ENCODE results near the gene DYNC2H1. TPM values are rescaled to one million over a fixed set of nuclear protein-coding genes. Genes with fewer than 3 reads are reported as not detected.
A peak's percentile ranks its signal among the peaks of the same experiment; 100 is the strongest.

The DYNC2H1 gene
- total RNA-seq, 2 experiments from 2014 or later = 1.4 to 1.9 TPM

GRCh38 chr11:103086461-103086860 is 22.8 kb upstream of the DYNC2H1 start:
- ChIA-PET CTCF (interaction anchor here (1.8 kb wide), 1 partner anchor 23 kb away, joined by 4 read pairs; the partner anchor contains the start of gene DYNC2H1), POLR2A (no interaction called here)
- intact Hi-C loops (cut with DNase I, micrococcal nuclease) = no loop called here
- H3K36me3 Mint-ChIP-seq (ENCODE audit: low read depth) = peaks cover 40% of the 10 kb centered on the region
- no peak for DNase-seq
- ATAC-seq = no peak
- H3K27ac Mint-ChIP-seq = no peak overlapping the region
- peaks cover 25% of the 10 kb centered on the region for H3K4me1 Mint-ChIP-seq
- H3K4me3 Mint-ChIP-seq = no peak overlapping the region
- no peaks in the 10 kb centered on the region for H3K27me3 Mint-ChIP-seq
- no peaks in the 10 kb centered on the region for H3K9me3 Mint-ChIP-seq (ENCODE audit: low read depth)

GRCh38 chr11:103091064-103091800 is 18.0 kb upstream of the DYNC2H1 start:
- H3K27ac Mint-ChIP-seq = peak overlapping the region; percentile 86
- peaks cover 6% of the 10 kb centered on the region for H3K27me3 Mint-ChIP-seq
- peak; percentile 55 for ATAC-seq
- ChIA-PET POLR2A (interaction anchor here (1.5 kb wide), 1 partner anchor 18 kb away, joined by 14 read pairs; the partner anchor contains the start of gene DYNC2H1), CTCF (interaction anchor here (0.5 to 3.4 kb wide), 3 partner anchors 17 to 1171 kb away, joined by 3 to 40 read pairs (median 5); partner anchors contain the start of gene DYNC2H1)
- no peaks in the 10 kb centered on the region for H3K9me3 Mint-ChIP-seq (ENCODE audit: low read depth)
- intact Hi-C loops (cut with DNase I, micrococcal nuclease) = loop anchor here in 1 of 2 experiments (5.0 kb wide), 1 partner anchor 54 kb away; no protein-coding TSS in a partner anchor
- peaks cover 23% of the 10 kb centered on the region for H3K36me3 Mint-ChIP-seq (ENCODE audit: low read depth)
- peaks cover 28% of the 10 kb centered on the region for H3K4me1 Mint-ChIP-seq
- H3K4me3 Mint-ChIP-seq = peak overlapping the region; percentile 86
- DNase-seq = peak; percentile 74

GRCh38 chr11:103091801-103092524 is 17.3 kb upstream of the DYNC2H1 start, which contains the start of gene DCUN1D5:
DCUN1D5 (minus strand) TSS chr11:103092160; CDS start chr11:103091872, 288 bp downstream.
- DNase-seq = peak; percentile 97
- ATAC-seq = peak; percentile 94
- Mint-ChIP-seq H3K36me3 (ENCODE audit: low read depth) (peaks cover 20% of the 10 kb centered on the region), H3K4me3 (peak within 1 kb of the TSS; percentile 86), H3K4me1 (peaks cover 25% of the 10 kb centered on the region), H3K27ac (peak within 1 kb of the TSS; percentile 86), H3K9me3 (ENCODE audit: low read depth) (no peaks in the 10 kb centered on the region), H3K27me3 (peaks cover 9% of the 10 kb centered on the region)
- ChIA-PET POLR2A (interaction anchor here (1.5 kb wide), 1 partner anchor 17 kb away, joined by 14 read pairs; the partner anchor contains the start of gene DYNC2H1), CTCF (interaction anchor here (0.5 to 3.4 kb wide), 7 partner anchors 16 to 1172 kb away, joined by 3 to 40 read pairs (median 4); partner anchors contain the start of gene DYNC2H1)
- intact Hi-C loops (cut with DNase I, micrococcal nuclease) = loop anchor here (1.0 to 5.0 kb wide), 3 partner anchors 17 to 55 kb away; partner anchors contain the start of gene DYNC2H1 (in 2 of the 2)

- intact Hi-C loops (cut with DNase I, micrococcal nuclease) = no loop called here
- H3K4me3 Mint-ChIP-seq = no peak overlapping the region
- H3K4me1 Mint-ChIP-seq = peaks cover 8% of the 10 kb centered on the region
- DNase-seq (no peak), ATAC-seq (no peak)
- no peaks in the 10 kb centered on the region for H3K9me3 Mint-ChIP-seq (ENCODE audit: low read depth)
- H3K27me3 Mint-ChIP-seq = peaks cover 20% of the 10 kb centered on the region
- no peak overlapping the region for H3K27ac Mint-ChIP-seq
- POLR2A ChIA-PET = no interaction called here
- CTCF ChIA-PET = no interaction called here
- no peaks in the 10 kb centered on the region for H3K36me3 Mint-ChIP-seq (ENCODE audit: low read depth)
Measured at GRCh38 chr11:103097279-103097678, 11.9 kb upstream of the DYNC2H1 start.

- Mint-ChIP-seq H3K27me3 (no peaks in the 10 kb centered on the region), H3K9me3 (ENCODE audit: low read depth) (no peaks in the 10 kb centered on the region), H3K27ac (peak overlapping the region; percentile 68), H3K36me3 (ENCODE audit: low read depth) (peaks cover under 1% of the 10 kb centered on the region), H3K4me3 (peak overlapping the region; percentile 84), H3K4me1 (peaks cover 11% of the 10 kb centered on the region)
- ChIA-PET POLR2A (interaction anchor here (1.2 kb wide), 1 partner anchor 18 kb away, joined by 14 read pairs; the partner anchor contains the start of gene DCUN1D5), CTCF (interaction anchor here (0.6 to 3.7 kb wide), 8 partner anchors 9 to 74 kb away, joined by 3 to 40 read pairs (median 4); partner anchors contain the start of gene DCUN1D5)
- ATAC-seq = peak; percentile 5
- intact Hi-C loops (cut with DNase I, micrococcal nuclease) = loop anchor here (1.0 to 5.0 kb wide), 3 partner anchors 18 to 492 kb away; partner anchors contain the start of gene DCUN1D5 (in 2 of the 2)
- peak; percentile 24 for DNase-seq
Measured at GRCh38 chr11:103109818-103110388, 677 bp downstream of the DYNC2H1 start.

GRCh38 chr11:103110391-103110790 is 1.2 kb downstream of the DYNC2H1 start:
- ATAC-seq = no peak
- H3K27me3 Mint-ChIP-seq = no peaks in the 10 kb centered on the region
- intact Hi-C loops (cut with DNase I, micrococcal nuclease) = loop anchor here in 1 of 2 experiments (5.0 kb wide), 1 partner anchor 492 kb away; no protein-coding TSS in a partner anchor
- H3K36me3 Mint-ChIP-seq (ENCODE audit: low read depth) = peaks cover 2% of the 10 kb centered on the region
- H3K4me3 Mint-ChIP-seq = peak overlapping the region; percentile 84
- H3K9me3 Mint-ChIP-seq (ENCODE audit: low read depth) = no peaks in the 10 kb centered on the region
- H3K4me1 Mint-ChIP-seq = peaks cover 11% of the 10 kb centered on the region
- DNase-seq = no peak
- no peak overlapping the region for H3K27ac Mint-ChIP-seq
- ChIA-PET CTCF (interaction anchor here (3.7 kb wide), 1 partner anchor 19 kb away, joined by 40 read pairs; the partner anchor contains the start of gene DCUN1D5), POLR2A (no interaction called here)

- Mint-ChIP-seq H3K4me3 (no peak overlapping the region), H3K27ac (no peak overlapping the region), H3K27me3 (no peaks in the 10 kb centered on the region), H3K4me1 (peaks cover 11% of the 10 kb centered on the region), H3K9me3 (ENCODE audit: low read depth) (no peaks in the 10 kb centered on the region), H3K36me3 (ENCODE audit: low read depth) (peaks cover 2% of the 10 kb centered on the region)
- intact Hi-C loops (cut with DNase I, micrococcal nuclease) = loop anchor here in 1 of 2 experiments (5.0 kb wide), 1 partner anchor 491 kb away; no protein-coding TSS in a partner anchor
- ChIA-PET POLR2A (no interaction called here), CTCF (interaction anchor here (1.0 kb wide), 1 partner anchor 76 kb away, joined by 3 read pairs; no protein-coding TSS in a partner anchor)
- ATAC-seq (no peak), DNase-seq (no peak)
Measured at GRCh38 chr11:103111400-103111799, 2.2 kb downstream of the DYNC2H1 start.

- Mint-ChIP-seq H3K4me3 (no peak overlapping the region), H3K4me1 (peaks cover 11% of the 10 kb centered on the region), H3K27me3 (no peaks in the 10 kb centered on the region), H3K9me3 (ENCODE audit: low read depth) (no peaks in the 10 kb centered on the region), H3K36me3 (ENCODE audit: low read depth) (peaks cover 2% of the 10 kb centered on the region), H3K27ac (no peak overlapping the region)
- ATAC-seq (no peak), DNase-seq (no peak)
- CTCF ChIA-PET = interaction anchor here (1.0 to 1.2 kb wide), 2 partner anchors 20 to 77 kb away, joined by 3 to 5 read pairs; partner anchors contain the start of gene DCUN1D5
- intact Hi-C loops (cut with DNase I, micrococcal nuclease) = loop anchor here in 1 of 2 experiments (5.0 kb wide), 1 partner anchor 490 kb away; no protein-coding TSS in a partner anchor
- POLR2A ChIA-PET = no interaction called here
Measured at GRCh38 chr11:103112364-103112763, 3.1 kb downstream of the DYNC2H1 start.

- no peak for DNase-seq
- Mint-ChIP-seq H3K27me3 (no peaks in the 10 kb centered on the region), H3K9me3 (ENCODE audit: low read depth) (no peaks in the 10 kb centered on the region), H3K4me1 (peaks cover 3% of the 10 kb centered on the region), H3K36me3 (ENCODE audit: low read depth) (peaks cover 2% of the 10 kb centered on the region), H3K4me3 (no peak overlapping the region), H3K27ac (no peak overlapping the region)
- intact Hi-C loops (cut with DNase I, micrococcal nuclease) = loop anchor here in 1 of 2 experiments (5.0 kb wide), 1 partner anchor 487 kb away; no protein-coding TSS in a partner anchor
- CTCF ChIA-PET = interaction anchor here (1.8 kb wide), 1 partner anchor 22 kb away, joined by 3 read pairs; the partner anchor contains the start of gene DCUN1D5
- no peak for ATAC-seq
- POLR2A ChIA-PET = no interaction called here
Measured at GRCh38 chr11:103114836-103115235, 5.6 kb downstream of the DYNC2H1 start.

GRCh38 chr11:103125462-103125861 is 16.2 kb downstream of the DYNC2H1 start:
- H3K4me3 Mint-ChIP-seq = no peak overlapping the region
- DNase-seq (no peak), ATAC-seq (no peak)
- H3K4me1 Mint-ChIP-seq = no peaks in the 10 kb centered on the region
- no peak overlapping the region for H3K27ac Mint-ChIP-seq
- intact Hi-C loops (cut with DNase I, micrococcal nuclease) = no loop called here
- H3K27me3 Mint-ChIP-seq = no peaks in the 10 kb centered on the region
- peaks cover 2% of the 10 kb centered on the region for H3K36me3 Mint-ChIP-seq (ENCODE audit: low read depth)
- POLR2A ChIA-PET = no interaction called here
- CTCF ChIA-PET = interaction anchor here (1.1 kb wide), 1 partner anchor 831 kb away, joined by 3 read pairs; no protein-coding TSS in a partner anchor
- H3K9me3 Mint-ChIP-seq (ENCODE audit: low read depth) = no peaks in the 10 kb centered on the region

Data from activated CD4-positive, alpha-beta T cell treated with anti-CD3 and anti-CD28 coated beads for 36 hours (primary cell).